Measurements from ENCODE around the gene FAM149A.

DNA sequence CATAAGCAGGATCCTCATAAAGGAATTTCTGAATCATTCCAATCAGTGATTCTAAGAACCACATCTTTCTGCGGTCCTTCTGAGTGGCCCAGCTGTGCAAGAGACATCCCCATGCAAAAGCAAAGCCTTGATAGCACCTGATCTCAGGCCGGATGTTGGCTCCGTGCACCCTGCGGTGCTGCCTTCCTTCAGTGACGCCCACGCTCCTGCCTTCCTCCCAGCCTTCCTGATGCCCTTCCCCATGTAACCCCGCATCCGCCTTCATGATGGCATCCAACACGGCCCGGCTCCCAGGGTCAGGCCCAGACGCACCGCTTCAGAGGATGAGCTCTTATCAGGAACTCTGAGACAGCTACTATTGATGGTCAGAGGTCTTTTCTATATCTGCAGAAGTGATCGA lies 66.5 kb downstream of the FAM149A start:
- TF ChIP-seq POLR2A (IDR thresholded peaks at IDR 0.05), result no peak
- TF ChIP-seq, protein P1, sequence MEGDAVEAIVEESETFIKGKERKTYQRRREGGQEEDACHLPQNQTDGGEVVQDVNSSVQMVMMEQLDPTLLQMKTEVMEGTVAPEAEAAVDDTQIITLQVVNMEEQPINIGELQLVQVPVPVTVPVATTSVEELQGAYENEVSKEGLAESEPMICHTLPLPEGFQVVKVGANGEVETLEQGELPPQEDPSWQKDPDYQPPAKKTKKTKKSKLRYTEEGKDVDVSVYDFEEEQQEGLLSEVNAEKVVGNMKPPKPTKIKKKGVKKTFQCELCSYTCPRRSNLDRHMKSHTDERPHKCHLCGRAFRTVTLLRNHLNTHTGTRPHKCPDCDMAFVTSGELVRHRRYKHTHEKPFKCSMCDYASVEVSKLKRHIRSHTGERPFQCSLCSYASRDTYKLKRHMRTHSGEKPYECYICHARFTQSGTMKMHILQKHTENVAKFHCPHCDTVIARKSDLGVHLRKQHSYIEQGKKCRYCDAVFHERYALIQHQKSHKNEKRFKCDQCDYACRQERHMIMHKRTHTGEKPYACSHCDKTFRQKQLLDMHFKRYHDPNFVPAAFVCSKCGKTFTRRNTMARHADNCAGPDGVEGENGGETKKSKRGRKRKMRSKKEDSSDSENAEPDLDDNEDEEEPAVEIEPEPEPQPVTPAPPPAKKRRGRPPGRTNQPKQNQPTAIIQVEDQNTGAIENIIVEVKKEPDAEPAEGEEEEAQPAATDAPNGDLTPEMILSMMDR (IDR thresholded peaks at IDR 0.05), result no peak

Measured in adrenal gland (tissue), 5 donors.